Measurements from ENCODE around the gene TNFAIP1. TPM values are rescaled to one million over a fixed set of nuclear protein-coding genes. Genes with fewer than 3 reads are reported as not detected.

Gene TNFAIP1
- total RNA-seq, 4 donors from 2014 or later: 25.1 to 36.0 (median 28.2) TPM

DNA sequence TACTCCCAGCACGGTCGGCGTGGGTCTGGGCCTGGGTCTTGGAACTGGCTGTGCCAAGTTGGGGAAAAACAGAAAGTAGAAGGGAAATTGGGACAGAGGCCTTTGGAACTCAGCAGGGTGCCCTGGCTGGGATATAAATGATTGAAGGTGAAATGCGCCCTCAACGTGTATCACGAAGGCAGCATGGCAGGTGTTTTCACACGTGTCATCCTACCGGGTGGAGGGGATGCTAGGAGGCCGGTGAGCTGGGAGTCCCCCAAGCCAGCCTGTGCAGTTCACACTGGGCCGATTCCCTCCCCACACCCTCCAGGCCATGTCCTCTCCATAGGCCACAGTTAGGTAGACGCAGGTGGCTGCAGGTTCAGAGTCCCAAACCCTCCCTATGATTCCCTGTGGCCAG is 6.0 kb downstream of the TNFAIP1 start:
- DNase-seq (ENCODE audit: low spot score in 2 of 2): no peak
- WGBS, 2 donors: 93% methylated on average over 11 of the region's 11 CpGs
- Histone ChIP-seq H3K36me3 (peaks cover 12 to 81% (median 27%) of the 10 kb centered on the region in 3 donors), H3K4me1 (peaks cover 0 to 23% (median 5%) of the 10 kb centered on the region in 4 donors), H3K9me3 (no peaks in the 10 kb centered on the region), H3K4me3 (no peak overlapping the region), H3K27me3 (no peaks in the 10 kb centered on the region), H3K27ac (no peak overlapping the region)
- no peak for TF ChIP-seq POLR2A (IDR thresholded peaks at IDR 0.05)
- TF ChIP-seq, protein P1, sequence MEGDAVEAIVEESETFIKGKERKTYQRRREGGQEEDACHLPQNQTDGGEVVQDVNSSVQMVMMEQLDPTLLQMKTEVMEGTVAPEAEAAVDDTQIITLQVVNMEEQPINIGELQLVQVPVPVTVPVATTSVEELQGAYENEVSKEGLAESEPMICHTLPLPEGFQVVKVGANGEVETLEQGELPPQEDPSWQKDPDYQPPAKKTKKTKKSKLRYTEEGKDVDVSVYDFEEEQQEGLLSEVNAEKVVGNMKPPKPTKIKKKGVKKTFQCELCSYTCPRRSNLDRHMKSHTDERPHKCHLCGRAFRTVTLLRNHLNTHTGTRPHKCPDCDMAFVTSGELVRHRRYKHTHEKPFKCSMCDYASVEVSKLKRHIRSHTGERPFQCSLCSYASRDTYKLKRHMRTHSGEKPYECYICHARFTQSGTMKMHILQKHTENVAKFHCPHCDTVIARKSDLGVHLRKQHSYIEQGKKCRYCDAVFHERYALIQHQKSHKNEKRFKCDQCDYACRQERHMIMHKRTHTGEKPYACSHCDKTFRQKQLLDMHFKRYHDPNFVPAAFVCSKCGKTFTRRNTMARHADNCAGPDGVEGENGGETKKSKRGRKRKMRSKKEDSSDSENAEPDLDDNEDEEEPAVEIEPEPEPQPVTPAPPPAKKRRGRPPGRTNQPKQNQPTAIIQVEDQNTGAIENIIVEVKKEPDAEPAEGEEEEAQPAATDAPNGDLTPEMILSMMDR (IDR thresholded peaks at IDR 0.05): no peak
- no peak for TF ChIP-seq EP300 (IDR thresholded peaks at IDR 0.05)

DNA sequence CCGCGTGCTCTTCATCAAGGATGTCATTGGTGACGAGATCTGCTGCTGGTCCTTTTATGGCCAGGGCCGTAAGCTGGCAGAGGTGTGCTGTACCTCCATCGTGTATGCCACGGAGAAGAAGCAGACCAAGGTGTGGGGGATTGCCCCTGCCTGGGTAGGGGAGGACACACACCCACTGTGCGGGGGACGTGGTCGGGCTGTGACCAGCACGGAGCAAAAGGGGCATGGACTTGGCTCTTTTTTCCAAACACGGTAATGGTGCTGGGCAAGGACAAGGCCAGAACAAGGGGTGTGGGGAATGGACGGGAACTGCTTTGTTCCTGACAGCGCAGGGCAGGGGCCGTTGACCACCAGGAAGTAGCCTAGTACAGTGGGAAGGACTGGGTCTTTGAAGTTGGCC is 6.8 kb downstream of the TNFAIP1 start:
- DNase-seq (ENCODE audit: low spot score in 2 of 2): no peak
- H3K36me3 ChIP-seq: peaks cover 12 to 89% (median 29%) of the 10 kb centered on the region in 3 donors
- whole genome bisulfite sequencing, 2 donors: 88 to 93% methylated on average over 13 to 14 of the region's 14 CpGs
- no peak overlapping the region for H3K4me3 ChIP-seq
- no peak overlapping the region for H3K27ac ChIP-seq
- no peaks in the 10 kb centered on the region for H3K9me3 ChIP-seq
- H3K27me3 ChIP-seq: no peaks in the 10 kb centered on the region
- no peak for TF ChIP-seq EP300 (IDR thresholded peaks at IDR 0.05)
- TF ChIP-seq, protein P1 (IDR thresholded peaks at IDR 0.05): no peak
- no peak for TF ChIP-seq POLR2A (IDR thresholded peaks at IDR 0.05)
- H3K4me1 ChIP-seq: peaks cover 0 to 20% (median 0%) of the 10 kb centered on the region in 4 donors

- no peak overlapping the region for H3K27ac ChIP-seq
- TF ChIP-seq POLR2A (IDR thresholded peaks at IDR 0.05): no peak
- TF ChIP-seq, protein P1 (IDR thresholded peaks at IDR 0.05): no peak
- no peak for TF ChIP-seq EP300 (IDR thresholded peaks at IDR 0.05)
- no peak for DNase-seq (ENCODE audit: low spot score in 2 of 2)
- peaks cover 0 to 13% (median 0%) of the 10 kb centered on the region in 4 donors for H3K4me1 ChIP-seq
- no peaks in the 10 kb centered on the region for H3K27me3 ChIP-seq
- no peaks in the 10 kb centered on the region for H3K9me3 ChIP-seq
- WGBS, 2 donors: 79 to 86% methylated on average over 10 of the region's 10 CpGs
- no peak overlapping the region for H3K4me3 ChIP-seq
- H3K36me3 ChIP-seq: peaks cover 15 to 99% (median 30%) of the 10 kb centered on the region in 3 donors
Measured at GRCh38 chr17:28343491-28343932, 8.0 kb downstream of the TNFAIP1 start.

- H3K27me3 ChIP-seq: no peaks in the 10 kb centered on the region
- no peak overlapping the region for H3K27ac ChIP-seq
Measured at GRCh38 chr17:28344011-28344410, 8.4 kb downstream of the TNFAIP1 start.

DNA sequence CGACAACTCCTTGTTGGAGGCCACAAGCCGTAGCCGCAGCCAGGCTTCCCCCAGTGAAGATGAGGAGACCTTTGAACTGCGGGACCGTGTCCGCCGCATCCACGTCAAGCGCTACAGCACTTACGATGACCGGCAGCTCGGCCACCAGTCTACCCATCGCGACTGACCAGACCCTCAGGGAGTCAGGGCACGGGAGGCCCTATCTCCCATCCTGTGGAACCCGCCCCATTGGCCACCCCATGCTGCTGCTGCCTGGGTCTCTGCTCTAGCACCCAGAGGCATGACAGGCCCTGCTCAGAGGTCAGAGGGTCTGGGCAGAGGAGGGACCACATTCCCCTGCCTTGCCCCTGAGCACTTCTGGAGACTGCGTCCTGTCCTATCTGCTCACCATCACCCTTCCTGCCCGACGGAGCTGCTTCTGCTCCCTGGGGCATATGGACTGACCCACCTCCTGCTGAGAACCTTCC is 8.9 kb downstream of the TNFAIP1 start:
- TF ChIP-seq EP300 (IDR thresholded peaks at IDR 0.05): no peak
- TF ChIP-seq, protein P1 (IDR thresholded peaks at IDR 0.05): no peak
- TF ChIP-seq POLR2A (IDR thresholded peaks at IDR 0.05): no peak
- Histone ChIP-seq H3K27ac (no peak overlapping the region), H3K27me3 (no peaks in the 10 kb centered on the region), H3K4me3 (no peak overlapping the region), H3K9me3 (no peaks in the 10 kb centered on the region), H3K4me1 (peaks cover 0 to 10% (median 0%) of the 10 kb centered on the region in 4 donors), H3K36me3 (peaks cover 17 to 100% (median 30%) of the 10 kb centered on the region in 3 donors)
- WGBS, 2 donors: 86 to 89% methylated on average over 19 of the region's 19 CpGs
- DNase-seq (ENCODE audit: low spot score in 2 of 2): no peak

More at GRCh38 chr17:28344011-28344410, 8.4 kb downstream of the TNFAIP1 start:
- WGBS, 2 donors: 82 to 89% methylated on average over 9 of the region's 9 CpGs
- Histone ChIP-seq H3K9me3 (no peaks in the 10 kb centered on the region), H3K4me3 (no peak overlapping the region), H3K36me3 (peaks cover 17 to 100% (median 30%) of the 10 kb centered on the region in 3 donors), H3K4me1 (peaks cover 0 to 10% (median 0%) of the 10 kb centered on the region in 4 donors)
- TF ChIP-seq POLR2A (IDR thresholded peaks at IDR 0.05) (no peak), EP300 (IDR thresholded peaks at IDR 0.05) (no peak)
- TF ChIP-seq, protein P1 (IDR thresholded peaks at IDR 0.05): no peak
- DNase-seq (ENCODE audit: low spot score in 2 of 2): no peak
